ENCODE data around the gene TACR2. TPM values are rescaled to one million over a fixed set of nuclear protein-coding genes. Genes with fewer than 3 reads are reported as not detected.
A peak's percentile ranks its signal among the peaks of the same experiment; 100 is the strongest.

Gene TACR2
- total and polyA plus RNA-seq, 2 donors (not counting 1 experiment from before 2014, with no cell fraction given): 0.15 to 0.17 TPM

DNA sequence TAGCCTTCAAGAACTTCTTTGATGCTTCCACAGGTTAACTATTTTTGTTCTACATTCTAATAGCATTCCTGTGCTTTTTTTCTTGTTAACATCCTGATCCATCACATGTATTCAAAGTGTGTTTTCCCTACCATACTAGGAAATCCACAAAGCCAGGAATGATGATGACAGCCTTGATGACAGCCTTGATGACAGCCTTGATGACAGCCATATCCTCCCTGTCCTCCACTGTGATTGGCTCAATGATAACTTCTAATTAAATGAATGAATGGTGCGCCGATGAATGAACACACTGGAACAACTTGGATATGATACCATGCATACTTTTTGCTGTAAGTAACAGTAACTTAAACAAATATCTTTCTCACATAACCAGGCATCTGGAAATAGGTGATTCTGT, 8.3 kb upstream of the TACR2 start:
- Histone ChIP-seq H3K9me3 (ENCODE audit: control insufficient read depth, insufficient read depth, low read depth, low read length) (no peaks in the 10 kb centered on the region), H2AFZ (ENCODE audit: low read length) (no peak overlapping the region), H3K36me3 (ENCODE audit: control insufficient read depth, insufficient read depth, low read length) (no peaks in the 10 kb centered on the region), H3K79me2 (ENCODE audit: control insufficient read depth, insufficient read depth, low read length) (no peaks in the 10 kb centered on the region), H3K4me1 (ENCODE audit: control insufficient read depth, extremely low read depth, insufficient read depth, low read length) (no peaks in the 10 kb centered on the region), H3K4me3 (replicated peaks in 1 of 4; ENCODE audit: control extremely low read depth in 1 of 4, insufficient read depth in 1 of 4, low read depth in 3 of 4, low read length in 4 of 4) (no peak overlapping the region), H4K20me1 (ENCODE audit: control insufficient read depth, extremely low read depth, insufficient read depth, low read length) (no peaks in the 10 kb centered on the region), H3K27ac (ENCODE audit: insufficient read depth, low read length) (no peak overlapping the region), H3K27me3 (ENCODE audit: control insufficient read depth, insufficient read depth, low read length) (peaks cover 8% of the 10 kb centered on the region), H3K4me2 (ENCODE audit: extremely low read depth, insufficient read depth, low read length) (no peak overlapping the region), H3K9ac (ENCODE audit: insufficient read depth, low read length) (no peak overlapping the region)
- no peak for TF ChIP-seq EZH2 (IDR thresholded peaks at IDR 0.05; ENCODE audit: low read length, missing control alignments)
- TF ChIP-seq, protein P1, sequence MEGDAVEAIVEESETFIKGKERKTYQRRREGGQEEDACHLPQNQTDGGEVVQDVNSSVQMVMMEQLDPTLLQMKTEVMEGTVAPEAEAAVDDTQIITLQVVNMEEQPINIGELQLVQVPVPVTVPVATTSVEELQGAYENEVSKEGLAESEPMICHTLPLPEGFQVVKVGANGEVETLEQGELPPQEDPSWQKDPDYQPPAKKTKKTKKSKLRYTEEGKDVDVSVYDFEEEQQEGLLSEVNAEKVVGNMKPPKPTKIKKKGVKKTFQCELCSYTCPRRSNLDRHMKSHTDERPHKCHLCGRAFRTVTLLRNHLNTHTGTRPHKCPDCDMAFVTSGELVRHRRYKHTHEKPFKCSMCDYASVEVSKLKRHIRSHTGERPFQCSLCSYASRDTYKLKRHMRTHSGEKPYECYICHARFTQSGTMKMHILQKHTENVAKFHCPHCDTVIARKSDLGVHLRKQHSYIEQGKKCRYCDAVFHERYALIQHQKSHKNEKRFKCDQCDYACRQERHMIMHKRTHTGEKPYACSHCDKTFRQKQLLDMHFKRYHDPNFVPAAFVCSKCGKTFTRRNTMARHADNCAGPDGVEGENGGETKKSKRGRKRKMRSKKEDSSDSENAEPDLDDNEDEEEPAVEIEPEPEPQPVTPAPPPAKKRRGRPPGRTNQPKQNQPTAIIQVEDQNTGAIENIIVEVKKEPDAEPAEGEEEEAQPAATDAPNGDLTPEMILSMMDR (conservative IDR thresholded peaks at IDR 0.05 in 1 of 2, IDR thresholded peaks at IDR 0.05 in 1 of 2; ENCODE audit: low read depth in 1 of 2, low read length in 2 of 2): no peak
- no peak for DNase-seq (ENCODE audit: low read depth in 2 of 2)

- H3K4me1 ChIP-seq (ENCODE audit: control insufficient read depth, extremely low read depth, insufficient read depth, low read length): no peaks in the 10 kb centered on the region
- H4K20me1 ChIP-seq (ENCODE audit: control insufficient read depth, extremely low read depth, insufficient read depth, low read length): no peaks in the 10 kb centered on the region
- H2AFZ ChIP-seq (ENCODE audit: low read length): no peak overlapping the region
- H3K4me3 ChIP-seq (replicated peaks in 1 of 4; ENCODE audit: control extremely low read depth in 1 of 4, insufficient read depth in 1 of 4, low read depth in 3 of 4, low read length in 4 of 4): no peak overlapping the region
- no peak overlapping the region for H3K4me2 ChIP-seq (ENCODE audit: extremely low read depth, insufficient read depth, low read length)
- no peak for DNase-seq (ENCODE audit: low read depth in 2 of 2)
- H3K79me2 ChIP-seq (ENCODE audit: control insufficient read depth, insufficient read depth, low read length): no peaks in the 10 kb centered on the region
- H3K9ac ChIP-seq (ENCODE audit: insufficient read depth, low read length): no peak overlapping the region
- no peaks in the 10 kb centered on the region for H3K9me3 ChIP-seq (ENCODE audit: control insufficient read depth, insufficient read depth, low read depth, low read length)
- no peak overlapping the region for H3K27ac ChIP-seq (ENCODE audit: insufficient read depth, low read length)
- peaks cover 8% of the 10 kb centered on the region for H3K27me3 ChIP-seq (ENCODE audit: control insufficient read depth, insufficient read depth, low read length)
- no peak for TF ChIP-seq EZH2 (IDR thresholded peaks at IDR 0.05; ENCODE audit: low read length, missing control alignments)
- TF ChIP-seq, protein P1 (conservative IDR thresholded peaks at IDR 0.05 in 1 of 2, IDR thresholded peaks at IDR 0.05 in 1 of 2; ENCODE audit: low read depth in 1 of 2, low read length in 2 of 2): no peak
- no peaks in the 10 kb centered on the region for H3K36me3 ChIP-seq (ENCODE audit: control insufficient read depth, insufficient read depth, low read length)
Observed at GRCh38 chr10:69422676-69423075, 6.0 kb upstream of the TACR2 start.

DNA sequence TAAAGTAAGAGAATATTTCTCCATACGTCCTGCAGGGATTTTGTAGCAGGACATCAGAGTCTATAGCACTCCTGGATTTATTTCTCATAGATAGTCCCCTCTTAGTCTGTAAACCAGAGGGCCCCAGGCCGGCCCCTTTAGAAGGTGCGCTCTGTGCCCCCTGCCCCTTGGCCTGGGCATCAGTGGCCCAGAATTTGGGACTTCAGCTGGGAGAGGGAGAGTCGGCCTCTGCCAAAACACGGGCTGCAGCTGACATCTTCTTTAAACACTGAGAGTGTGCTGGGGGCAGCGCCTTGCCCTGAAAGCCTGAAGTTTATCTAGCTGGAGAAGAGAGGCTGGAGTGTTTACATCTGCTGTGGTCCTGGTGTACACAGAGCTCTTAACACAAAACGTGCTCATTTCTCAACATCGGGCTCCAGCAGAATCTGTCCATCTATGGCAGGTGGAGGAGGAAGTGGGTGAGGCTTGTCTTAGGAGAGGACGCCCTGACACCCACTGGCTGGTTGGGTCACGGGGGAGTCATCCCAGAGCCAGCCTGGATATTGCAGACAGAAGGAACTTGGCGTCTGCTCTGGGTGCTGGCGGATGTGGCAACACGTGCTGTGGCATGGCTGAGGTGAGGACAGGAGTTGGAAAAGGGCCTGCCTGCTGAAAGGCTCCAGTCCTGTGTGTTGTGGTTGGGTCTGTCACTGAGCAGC, 5.0 kb upstream of the TACR2 start:
- Histone ChIP-seq H3K9me3 (ENCODE audit: control insufficient read depth, insufficient read depth, low read depth, low read length) (no peaks in the 10 kb centered on the region), H2AFZ (ENCODE audit: low read length) (no peak overlapping the region), H3K27me3 (ENCODE audit: control insufficient read depth, insufficient read depth, low read length) (peaks cover 10% of the 10 kb centered on the region), H3K4me3 (replicated peaks in 1 of 4; ENCODE audit: control extremely low read depth in 1 of 4, insufficient read depth in 1 of 4, low read depth in 3 of 4, low read length in 4 of 4) (no peak overlapping the region), H3K79me2 (ENCODE audit: control insufficient read depth, insufficient read depth, low read length) (no peaks in the 10 kb centered on the region), H3K27ac (ENCODE audit: insufficient read depth, low read length) (no peak overlapping the region), H3K36me3 (ENCODE audit: control insufficient read depth, insufficient read depth, low read length) (no peaks in the 10 kb centered on the region), H3K4me2 (ENCODE audit: extremely low read depth, insufficient read depth, low read length) (no peak overlapping the region), H3K4me1 (ENCODE audit: control insufficient read depth, extremely low read depth, insufficient read depth, low read length) (no peaks in the 10 kb centered on the region), H4K20me1 (ENCODE audit: control insufficient read depth, extremely low read depth, insufficient read depth, low read length) (no peaks in the 10 kb centered on the region), H3K9ac (ENCODE audit: insufficient read depth, low read length) (no peak overlapping the region)
- TF ChIP-seq EZH2 (IDR thresholded peaks at IDR 0.05; ENCODE audit: low read length, missing control alignments): no peak
- TF ChIP-seq, protein P1 (conservative IDR thresholded peaks at IDR 0.05 in 1 of 2, IDR thresholded peaks at IDR 0.05 in 1 of 2; ENCODE audit: low read depth in 1 of 2, low read length in 2 of 2): no peak
- DNase-seq (ENCODE audit: low read depth in 2 of 2): peak in 1 of 2 donors; percentile 62
